ENCODE measurements around the gene MPPED2.

Gene MPPED2

GRCh38 chr11:30479899-30480298 lies 106.3 kb downstream of the MPPED2 start:
- no peaks in the 10 kb centered on the region for H3K36me3 ChIP-seq (ENCODE audit: insufficient read depth, low read length)
- TF ChIP-seq EZH2 (IDR thresholded peaks at IDR 0.05; ENCODE audit: borderline replicate concordance, low read depth, low read length, severe bottlenecking) (no peak), CTCF (IDR thresholded peaks at IDR 0.05; ENCODE audit: borderline replicate concordance, extremely low read depth, low read length, poor library complexity, severe bottlenecking) (no peak)
- no peak for DNase-seq
- no peak for ATAC-seq (ENCODE audit: insufficient read depth, low read depth)
- no peak overlapping the region for H3K27ac ChIP-seq (ENCODE audit: low read length)
- H3K4me3 ChIP-seq (ENCODE audit: low read depth in 1 of 2, low read length in 2 of 2), result no peak overlapping the region
- no peaks in the 10 kb centered on the region for H3K9me3 ChIP-seq (ENCODE audit: insufficient read depth, low read length, severe bottlenecking)
- H3K4me2 ChIP-seq (ENCODE audit: insufficient read depth, low read length), result no peak overlapping the region
- no peak overlapping the region for H3K9ac ChIP-seq (ENCODE audit: low read depth, low read length)
- no peaks in the 10 kb centered on the region for H4K20me1 ChIP-seq (ENCODE audit: insufficient read depth, low read length)
- H3K4me1 ChIP-seq (ENCODE audit: insufficient read depth, low read length), result no peaks in the 10 kb centered on the region
- no peak overlapping the region for H2AFZ ChIP-seq (ENCODE audit: low read depth, low read length)
- no peaks in the 10 kb centered on the region for H3K27me3 ChIP-seq (ENCODE audit: insufficient read depth, low read length, poor library complexity)
- H3K79me2 ChIP-seq (ENCODE audit: insufficient read depth, low read length), result no peaks in the 10 kb centered on the region

GRCh38 chr11:30478923-30479322 lies 107.2 kb downstream of the MPPED2 start:
- H3K36me3 ChIP-seq (ENCODE audit: insufficient read depth, low read length), result no peaks in the 10 kb centered on the region
- H3K9me3 ChIP-seq (ENCODE audit: insufficient read depth, low read length, severe bottlenecking), result no peaks in the 10 kb centered on the region
- DNase-seq (no peak), ATAC-seq (ENCODE audit: insufficient read depth, low read depth) (no peak)
- no peak overlapping the region for H3K27ac ChIP-seq (ENCODE audit: low read length)
- no peak overlapping the region for H3K4me3 ChIP-seq (ENCODE audit: low read depth in 1 of 2, low read length in 2 of 2)
- H4K20me1 ChIP-seq (ENCODE audit: insufficient read depth, low read length), result no peaks in the 10 kb centered on the region
- no peak overlapping the region for H2AFZ ChIP-seq (ENCODE audit: low read depth, low read length)
- no peaks in the 10 kb centered on the region for H3K79me2 ChIP-seq (ENCODE audit: insufficient read depth, low read length)
- no peaks in the 10 kb centered on the region for H3K4me1 ChIP-seq (ENCODE audit: insufficient read depth, low read length)
- no peak overlapping the region for H3K9ac ChIP-seq (ENCODE audit: low read depth, low read length)
- H3K4me2 ChIP-seq (ENCODE audit: insufficient read depth, low read length), result no peak overlapping the region
- no peaks in the 10 kb centered on the region for H3K27me3 ChIP-seq (ENCODE audit: insufficient read depth, low read length, poor library complexity)
- no peak for TF ChIP-seq CTCF (IDR thresholded peaks at IDR 0.05; ENCODE audit: borderline replicate concordance, extremely low read depth, low read length, poor library complexity, severe bottlenecking)
- TF ChIP-seq EZH2 (IDR thresholded peaks at IDR 0.05; ENCODE audit: borderline replicate concordance, low read depth, low read length, severe bottlenecking), result no peak

GRCh38 chr11:30477061-30477460 lies 109.1 kb downstream of the MPPED2 start:
- no peak for ATAC-seq (ENCODE audit: insufficient read depth, low read depth)
- Histone ChIP-seq H2AFZ (ENCODE audit: low read depth, low read length) (no peak overlapping the region), H3K27ac (ENCODE audit: low read length) (no peak overlapping the region), H3K36me3 (ENCODE audit: insufficient read depth, low read length) (no peaks in the 10 kb centered on the region), H3K27me3 (ENCODE audit: insufficient read depth, low read length, poor library complexity) (no peaks in the 10 kb centered on the region), H3K9ac (ENCODE audit: low read depth, low read length) (no peak overlapping the region), H3K4me3 (ENCODE audit: low read depth in 1 of 2, low read length in 2 of 2) (no peak overlapping the region), H3K4me1 (ENCODE audit: insufficient read depth, low read length) (no peaks in the 10 kb centered on the region), H4K20me1 (ENCODE audit: insufficient read depth, low read length) (no peaks in the 10 kb centered on the region), H3K79me2 (ENCODE audit: insufficient read depth, low read length) (no peaks in the 10 kb centered on the region), H3K9me3 (ENCODE audit: insufficient read depth, low read length, severe bottlenecking) (no peaks in the 10 kb centered on the region), H3K4me2 (ENCODE audit: insufficient read depth, low read length) (no peak overlapping the region)
- DNase-seq, result no peak
- TF ChIP-seq CTCF (IDR thresholded peaks at IDR 0.05; ENCODE audit: borderline replicate concordance, extremely low read depth, low read length, poor library complexity, severe bottlenecking) (no peak), EZH2 (IDR thresholded peaks at IDR 0.05; ENCODE audit: borderline replicate concordance, low read depth, low read length, severe bottlenecking) (no peak)

Measured in DND-41 (cell line).